AG04450 (cell line): ENCODE results near the gene ZDHHC14. TPM values are rescaled to one million over a fixed set of nuclear protein-coding genes. Genes with fewer than 3 reads are reported as not detected.

Source experiments
- CTCF ChIA-PET: fragments of 300-600, 350-600 bp; formaldehyde crosslinking; extraction: SDS; loops from one replicate; lab custom pipeline; 2022; ENCODE audit warnings: antibody characterized with exemption, inconsistent platforms; lab: Charles Lee
- POLR2A ChIA-PET: fragments of 350-600 bp; formaldehyde crosslinking; extraction: SDS; loops from one replicate; lab custom pipeline; 2021; ENCODE audit warnings: antibody characterized with exemption, inconsistent platforms; lab: Yijun Ruan, JAX
- DNase-seq: peaks from one replicate; pipeline ENCODE4 v3.0.0-alpha.2; 2011; ENCODE audit warnings: low read depth, low spot score
- H3K27ac ChIP-seq: one replicate; pipeline ENCODE4 v1.5.1; 2012; ENCODE audit warnings: low read depth, low read length, control low read depth
- H3K27me3 ChIP-seq: one replicate; pipeline ENCODE4 v1.6.0; 2012; ENCODE audit warnings: low read length; ENCODE audit not compliant: control insufficient read depth, insufficient read depth
- H3K4me3 ChIP-seq: 2 replicates; pipeline ENCODE4 v1.5.1; 2011; ENCODE audit warnings: mild to moderate bottlenecking, low read depth, low read length, control low read depth
- H3K9me3 ChIP-seq: 2 replicates; pipeline ENCODE4 v1.5.1; 2012; ENCODE audit warnings: low read length; ENCODE audit not compliant: control insufficient read depth, insufficient read depth
- CTCF ChIP-seq: IDR thresholded peaks from 2 replicates; pipeline ENCODE4 v1.5.1; 2011; ENCODE audit warnings: low read depth, low read length, control low read depth, inconsistent platforms
- polyA plus RNA-seq: library from polyadenylated mRNA; depleted of rRNA; stranded (reverse); fragments of >200 nt; gene quantifications from 2 replicates; pipeline ENCODE4 v1.2.3, GENCODE V29; 2011

Gene ZDHHC14
- polyA plus RNA-seq, 1 experiment: 2.2 TPM

DNA sequence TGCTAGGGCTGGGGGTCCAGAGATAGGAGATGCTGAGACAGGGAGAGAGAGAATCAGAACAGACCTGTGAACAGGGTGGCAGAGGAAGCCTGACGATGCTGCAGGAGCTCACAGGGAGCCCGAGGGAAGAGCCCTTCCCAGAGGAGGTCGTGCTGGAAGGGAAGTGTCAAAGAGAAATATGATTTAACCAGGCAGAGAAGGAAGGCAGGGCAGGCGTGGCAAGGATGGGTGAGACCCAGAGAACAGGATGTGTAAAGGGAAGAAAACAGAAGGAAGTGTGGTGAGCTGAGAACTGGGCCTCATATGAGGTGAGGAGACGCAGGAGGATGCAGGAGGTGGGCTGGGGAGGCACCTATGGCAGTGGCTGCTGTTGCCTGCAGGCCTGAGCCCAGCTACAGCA, 105.6 kb downstream of the ZDHHC14 start:
- H3K27ac ChIP-seq: no peak overlapping the region
- no peak for TF ChIP-seq CTCF
- no peak overlapping the region for H3K4me3 ChIP-seq
- H3K9me3 ChIP-seq: no peaks in the 10 kb centered on the region
- ChIA-PET POLR2A (no interaction called here), CTCF (interaction anchor here (1.8 kb wide), 1 partner anchor 181 kb away, joined by 5 read pairs; no protein-coding TSS in a partner anchor)
- no peak for DNase-seq
- H3K27me3 ChIP-seq: peaks cover 20% of the 10 kb centered on the region

DNA sequence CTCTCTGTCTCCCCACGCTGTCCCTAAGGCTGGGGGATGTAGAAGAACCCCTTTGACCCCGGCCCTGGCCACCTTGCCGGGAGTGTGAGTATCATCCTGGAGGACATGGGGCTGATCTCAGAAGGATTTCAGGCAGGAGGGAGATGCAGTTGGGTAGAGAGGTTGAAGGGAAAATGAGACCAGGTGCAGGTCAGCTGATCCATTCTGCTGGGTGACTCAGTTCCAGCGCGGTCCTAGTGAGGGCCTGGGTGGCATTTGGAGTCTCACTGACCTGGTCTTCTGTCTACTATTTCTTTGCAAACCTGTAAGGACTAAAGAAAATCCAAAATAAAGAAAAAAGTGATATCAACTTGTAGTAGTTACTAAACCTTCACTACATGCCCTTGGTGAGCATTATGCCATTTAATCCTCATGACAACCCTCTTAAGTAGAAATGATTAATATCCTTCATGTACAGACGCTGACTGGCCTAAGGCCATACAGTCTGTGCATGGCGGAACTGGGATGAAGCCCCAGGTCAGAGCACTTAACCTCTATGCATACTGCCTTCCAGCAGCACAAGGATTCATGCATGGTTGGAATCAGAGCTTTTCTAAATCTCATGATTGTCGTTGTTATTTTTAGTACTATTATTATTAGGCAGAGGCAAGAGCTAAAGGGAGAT, 106.3 kb downstream of the ZDHHC14 start:
- ChIA-PET POLR2A (no interaction called here), CTCF (interaction anchor here (1.8 kb wide), 1 partner anchor 180 kb away, joined by 5 read pairs; no protein-coding TSS in a partner anchor)
- no peak for TF ChIP-seq CTCF

GRCh38 chr6:157488058-157488457, 107.1 kb downstream of the ZDHHC14 start:
- H3K27me3 ChIP-seq: peaks cover 23% of the 10 kb centered on the region
- no peak for TF ChIP-seq CTCF
- no peak overlapping the region for H3K4me3 ChIP-seq
- ChIA-PET POLR2A (no interaction called here), CTCF (no interaction called here)
- H3K9me3 ChIP-seq: no peaks in the 10 kb centered on the region; the same call in 1 of the 2 replicates
- no peak overlapping the region for H3K27ac ChIP-seq
- DNase-seq: no peak

More for the DNA sequence above, 106.3 kb downstream of the ZDHHC14 start:
- Histone ChIP-seq H3K9me3 (no peaks in the 10 kb centered on the region; the same call in 1 of the 2 replicates), H3K4me3 (no peak overlapping the region), H3K27me3 (peaks cover 20% of the 10 kb centered on the region), H3K27ac (no peak overlapping the region)
- no peak for DNase-seq

- TF ChIP-seq CTCF: no peak
- POLR2A ChIA-PET: no interaction called here
- Histone ChIP-seq H3K4me3 (no peak overlapping the region), H3K27ac (no peak overlapping the region), H3K27me3 (peaks cover 25% of the 10 kb centered on the region), H3K9me3 (no peaks in the 10 kb centered on the region; the same call in 1 of the 2 replicates)
- DNase-seq: no peak
- CTCF ChIA-PET: no interaction called here
Measured at GRCh38 chr6:157488716-157489118, 107.7 kb downstream of the ZDHHC14 start.

DNA sequence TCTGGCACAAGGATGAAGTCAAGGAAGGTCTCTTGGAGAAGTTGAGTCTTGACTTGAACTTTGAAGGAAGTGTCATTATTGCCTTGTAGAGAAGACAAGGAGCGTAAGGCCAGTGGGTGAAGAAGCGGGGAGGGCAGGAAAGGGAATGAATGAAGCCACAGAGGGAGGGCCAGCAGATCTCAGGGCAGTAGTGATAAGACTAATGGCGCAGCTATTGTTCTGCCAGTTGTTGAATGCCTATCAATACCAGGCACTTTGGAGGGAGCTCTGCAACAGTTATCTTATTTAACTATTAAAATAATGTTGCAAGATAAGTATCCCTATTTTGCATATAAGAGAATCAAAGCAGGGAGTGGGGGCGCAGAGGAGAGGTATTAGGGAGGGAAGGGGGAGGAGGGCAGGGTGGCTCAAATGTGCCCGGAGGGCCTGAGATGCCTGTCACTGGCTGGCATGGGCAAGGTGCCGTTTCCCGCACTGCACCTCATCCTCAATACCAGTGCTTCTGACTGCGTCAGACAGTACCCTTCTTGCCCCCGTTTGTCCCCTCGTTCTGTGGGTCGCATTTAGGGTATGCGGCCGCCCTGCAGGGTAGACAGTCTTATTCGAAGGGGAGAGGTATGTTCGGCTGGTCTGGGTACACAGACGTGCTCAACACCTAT, 109.8 kb downstream of the ZDHHC14 start:
- ChIA-PET CTCF (no interaction called here), POLR2A (no interaction called here)
- no peak for TF ChIP-seq CTCF
- Histone ChIP-seq H3K27ac (no peak overlapping the region), H3K9me3 (no peaks in the 10 kb centered on the region; the same call in 1 of the 2 replicates), H3K27me3 (peaks cover 25% of the 10 kb centered on the region), H3K4me3 (no peak overlapping the region)
- DNase-seq: no peak
